Measurements from ENCODE around the gene KLHL17. TPM values are rescaled to one million over a fixed set of nuclear protein-coding genes. Genes with fewer than 3 reads are reported as not detected.
"Not testable (repeated sequence)": the region's sequence is repeated elsewhere in the genome, so short reads cannot be mapped to it uniquely, and the experiment has no call there.

The KLHL17 gene
- polyA plus RNA-seq, 5 donors = 7.0 to 16.2 (median 12.0) TPM

DNA sequence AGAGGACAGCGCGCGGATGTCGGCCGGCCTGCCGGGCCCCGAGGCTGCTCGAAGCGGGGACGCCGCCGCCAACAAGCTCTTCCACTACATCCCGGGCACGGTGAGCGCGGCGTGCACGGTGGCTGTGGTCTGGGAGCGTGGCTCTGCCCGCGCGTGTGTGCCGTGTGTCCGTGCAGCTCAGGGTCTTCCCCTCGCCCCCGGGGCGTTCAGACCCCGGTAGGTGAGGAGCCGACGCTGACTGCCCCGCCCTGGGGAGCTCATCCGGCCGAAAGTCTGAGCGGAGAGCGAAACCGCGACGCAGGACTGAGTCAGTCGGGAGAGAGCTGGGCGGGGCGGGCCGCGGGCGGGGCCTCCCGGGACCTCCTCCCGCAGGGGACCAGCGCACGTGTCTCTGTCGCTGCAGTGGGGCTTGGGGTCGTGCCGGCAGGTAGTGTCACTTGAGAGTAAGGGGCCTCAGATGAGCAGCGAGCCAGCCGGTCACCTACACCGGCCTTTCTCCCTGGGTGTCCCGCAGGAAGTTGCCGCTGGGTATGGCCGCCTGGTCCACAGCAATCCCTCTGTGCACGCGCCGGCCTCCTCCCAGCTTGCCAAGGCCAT lies 6.4 kb downstream of the KLHL17 start:
- peak; percentile 32 to 34 for DNase-seq

DNA sequence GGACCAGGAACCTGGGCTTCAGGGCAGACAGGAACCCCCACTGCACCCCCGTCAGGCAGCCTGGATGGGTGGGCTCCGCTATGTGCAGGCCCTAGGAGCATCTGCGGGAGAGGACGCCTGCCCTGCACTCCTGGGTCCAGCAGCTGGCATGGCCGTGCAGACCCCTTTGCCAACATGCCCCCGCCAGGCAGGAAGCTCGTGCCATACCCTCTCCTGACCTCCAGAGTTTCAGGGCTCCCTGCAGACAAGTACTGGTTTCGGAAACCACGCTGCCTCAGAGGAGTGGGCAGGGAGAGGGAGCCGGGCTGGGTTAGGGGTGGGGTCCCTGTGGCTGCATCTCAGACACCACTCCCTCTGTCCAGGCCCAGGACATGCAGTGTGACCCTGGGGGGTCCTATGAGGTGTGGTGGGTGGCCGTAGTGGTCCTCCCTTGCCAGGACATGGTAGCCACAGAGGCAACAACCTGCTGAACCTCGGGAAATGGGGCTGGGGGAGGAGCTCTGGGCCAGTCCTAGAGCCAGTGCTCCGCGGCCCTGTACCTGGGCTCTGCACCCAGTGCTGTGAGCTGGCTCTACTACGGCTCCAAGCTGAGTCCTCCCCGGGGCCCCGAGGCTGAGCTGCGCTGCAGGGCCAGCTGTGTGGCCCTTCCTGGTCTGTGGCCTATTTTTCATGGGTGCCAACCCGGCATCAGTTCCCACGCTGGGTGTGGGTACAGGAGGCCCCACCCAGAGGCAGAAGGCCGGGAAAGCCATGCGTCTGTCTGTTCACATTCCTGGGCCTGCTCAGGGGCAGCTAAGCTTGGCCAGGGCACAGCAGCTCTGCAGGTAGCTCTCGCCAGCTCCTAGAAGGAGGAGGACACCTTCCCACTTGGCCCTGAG lies 7.3 kb downstream of the KLHL17 start:
- DNase-seq = no peak

DNA sequence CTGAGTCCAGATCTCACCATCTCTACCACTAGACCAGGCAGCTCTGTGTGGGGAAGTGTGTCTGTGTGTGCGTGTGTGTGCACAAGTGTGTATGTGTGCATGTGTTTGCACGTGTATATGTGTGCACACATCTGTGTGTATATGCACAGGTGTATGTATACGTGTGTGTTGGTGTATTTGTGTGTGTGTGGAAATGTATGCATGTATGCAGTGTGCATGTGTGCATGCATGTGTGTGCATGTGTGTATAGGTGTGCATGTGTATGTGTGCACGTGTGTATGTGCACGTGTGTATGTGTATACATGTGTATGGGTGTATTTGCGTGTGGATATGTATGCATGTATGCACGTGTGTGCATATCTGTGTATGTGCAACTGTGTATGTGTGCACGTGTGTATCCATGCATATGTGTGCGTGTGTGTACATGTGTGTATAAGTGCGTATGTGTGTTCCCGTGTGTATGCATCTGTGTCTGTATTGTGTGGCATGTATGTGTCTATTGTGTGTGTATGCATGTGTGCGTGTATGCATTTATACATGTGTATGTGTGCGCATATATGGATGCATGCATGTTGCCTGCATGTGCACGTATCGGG lies 9.0 kb downstream of the KLHL17 start:
- no peak for DNase-seq

DNA sequence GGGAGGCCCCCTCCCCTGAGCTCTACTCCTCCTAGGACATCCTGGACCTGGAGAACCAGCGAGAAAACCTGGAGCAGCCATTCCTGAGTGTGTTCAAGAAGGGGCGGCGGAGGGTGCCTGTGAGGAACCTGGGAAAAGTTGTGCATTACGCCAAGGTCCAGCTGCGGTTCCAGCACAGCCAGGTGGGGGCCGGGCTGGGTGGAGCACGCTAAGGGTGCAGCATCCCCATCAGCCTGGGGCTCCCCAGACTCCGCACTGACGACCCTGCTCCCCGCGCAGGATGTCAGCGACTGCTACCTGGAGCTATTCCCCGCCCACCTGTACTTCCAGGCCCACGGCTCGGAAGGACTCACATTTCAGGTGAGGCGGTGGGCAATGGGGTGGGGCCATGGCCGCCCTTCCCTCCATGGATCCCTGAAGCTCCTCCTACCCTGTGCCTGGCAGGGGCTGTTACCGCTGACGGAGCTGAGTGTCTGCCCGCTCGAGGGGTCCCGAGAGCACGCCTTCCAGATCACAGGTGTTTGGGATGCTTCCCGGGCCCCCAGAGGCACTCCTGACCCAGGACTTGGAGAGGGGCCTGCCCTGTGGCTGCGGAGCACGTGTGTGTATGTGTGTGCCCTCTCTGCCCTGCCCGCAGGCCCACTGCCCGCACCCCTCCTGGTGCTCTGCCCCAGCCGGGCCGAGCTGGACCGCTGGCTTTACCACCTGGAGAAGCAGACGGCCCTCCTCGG lies 10.0 kb downstream of the KLHL17 start:
- no peak for DNase-seq

DNA sequence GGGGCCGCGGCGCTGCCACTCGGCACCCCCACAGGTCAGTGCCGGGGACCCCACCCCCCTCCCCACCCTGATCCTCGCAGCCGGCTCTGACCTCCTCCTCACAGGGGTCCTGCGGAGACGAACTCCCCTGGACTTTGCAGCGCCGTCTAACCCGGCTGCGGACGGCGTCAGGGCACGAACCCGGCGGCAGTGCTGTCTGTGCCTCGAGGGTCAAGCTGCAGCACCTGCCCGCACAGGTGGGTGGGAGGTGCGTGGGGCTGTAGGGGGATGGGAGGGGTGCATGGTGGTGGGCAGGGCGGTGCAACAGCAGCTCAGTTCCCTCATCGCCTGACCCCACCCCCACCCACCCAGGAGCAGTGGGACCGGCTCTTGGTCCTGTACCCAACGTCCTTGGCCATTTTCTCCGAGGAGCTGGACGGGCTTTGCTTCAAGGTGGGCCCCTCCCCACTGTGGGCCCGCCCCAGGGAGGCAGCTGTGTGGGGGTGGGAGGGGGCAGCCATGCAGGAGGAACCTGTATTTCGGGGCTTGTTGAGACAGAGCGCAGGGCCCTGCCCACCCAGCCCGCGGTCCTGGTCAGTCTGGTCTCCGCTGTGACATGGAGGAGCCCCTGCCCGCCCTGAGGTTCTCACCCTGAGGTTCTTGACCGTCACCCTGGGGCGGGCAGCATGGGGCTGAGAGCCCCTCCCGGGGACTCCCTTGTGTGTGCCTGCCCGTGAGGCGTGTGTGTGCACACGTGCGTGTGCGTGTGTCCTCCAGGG lies 10.8 kb downstream of the KLHL17 start:
- no peak for DNase-seq

DNA sequence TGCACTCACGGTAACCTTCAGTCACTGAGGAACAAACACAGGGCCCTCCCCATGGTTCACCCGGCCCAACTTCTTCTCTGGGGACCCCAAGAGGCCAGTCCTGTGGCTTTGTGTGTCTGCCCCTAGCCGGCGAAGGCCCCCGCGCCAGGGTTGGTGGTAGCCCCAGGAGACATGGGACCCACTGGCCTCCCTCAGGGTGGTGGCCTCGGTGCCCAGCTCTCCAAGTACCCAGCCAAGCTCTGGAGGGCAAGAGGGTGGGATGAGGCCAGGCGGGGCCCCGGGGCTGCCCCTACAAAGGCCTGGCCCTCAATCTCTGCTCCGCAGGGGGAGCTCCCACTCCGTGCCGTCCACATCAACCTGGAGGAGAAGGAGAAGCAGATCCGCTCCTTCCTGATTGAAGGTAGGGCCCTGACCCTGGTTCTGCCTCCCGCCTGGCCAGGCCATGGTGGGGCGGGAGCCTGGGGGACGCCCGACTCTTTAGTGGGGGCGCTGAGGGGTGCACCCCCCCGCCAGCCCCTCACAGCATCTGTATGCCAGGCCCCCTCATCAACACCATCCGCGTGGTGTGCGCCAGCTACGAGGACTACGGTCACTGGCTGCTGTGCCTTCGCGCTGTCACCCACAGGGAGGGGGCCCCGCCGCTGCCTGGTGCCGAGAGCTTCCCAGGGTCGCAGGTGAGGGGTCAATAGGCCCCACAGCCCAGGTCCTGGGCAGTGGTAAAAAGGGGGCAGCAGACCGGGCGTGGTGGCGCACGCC lies 11.5 kb downstream of the KLHL17 start:
- DNase-seq = no peak

DNA sequence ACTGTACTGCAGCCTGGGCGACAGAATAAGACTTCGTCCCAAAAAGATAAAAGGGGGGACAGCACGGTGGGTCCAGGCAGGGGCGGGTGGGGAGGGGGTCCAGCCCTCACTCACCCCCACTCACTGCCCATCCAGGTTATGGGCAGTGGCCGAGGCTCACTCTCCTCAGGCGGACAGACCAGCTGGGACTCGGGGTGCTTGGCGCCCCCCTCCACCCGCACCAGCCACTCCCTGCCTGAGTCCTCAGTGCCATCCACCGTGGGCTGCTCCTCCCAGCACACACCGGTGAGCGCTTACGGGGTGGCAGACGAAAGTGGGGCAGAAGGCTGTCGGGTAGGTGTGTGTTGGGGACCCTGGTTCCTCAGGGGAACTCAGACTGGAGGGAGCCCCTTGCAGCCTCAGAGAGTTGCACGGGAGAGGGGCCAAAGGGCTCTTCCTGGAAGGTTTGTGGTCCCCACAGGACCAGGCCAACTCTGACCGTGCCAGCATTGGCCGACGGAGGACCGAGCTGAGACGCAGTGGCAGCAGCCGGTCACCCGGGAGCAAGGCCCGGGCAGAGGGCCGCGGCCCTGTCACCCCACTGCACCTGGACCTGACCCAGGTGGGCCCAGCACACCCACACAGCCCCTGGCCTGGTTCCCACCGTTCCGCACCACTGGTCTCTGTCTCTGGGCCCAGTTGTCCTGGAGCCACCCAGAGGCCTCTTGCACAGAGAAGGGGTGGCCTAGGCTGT lies 12.5 kb downstream of the KLHL17 start:
- DNase-seq = no peak

DNA sequence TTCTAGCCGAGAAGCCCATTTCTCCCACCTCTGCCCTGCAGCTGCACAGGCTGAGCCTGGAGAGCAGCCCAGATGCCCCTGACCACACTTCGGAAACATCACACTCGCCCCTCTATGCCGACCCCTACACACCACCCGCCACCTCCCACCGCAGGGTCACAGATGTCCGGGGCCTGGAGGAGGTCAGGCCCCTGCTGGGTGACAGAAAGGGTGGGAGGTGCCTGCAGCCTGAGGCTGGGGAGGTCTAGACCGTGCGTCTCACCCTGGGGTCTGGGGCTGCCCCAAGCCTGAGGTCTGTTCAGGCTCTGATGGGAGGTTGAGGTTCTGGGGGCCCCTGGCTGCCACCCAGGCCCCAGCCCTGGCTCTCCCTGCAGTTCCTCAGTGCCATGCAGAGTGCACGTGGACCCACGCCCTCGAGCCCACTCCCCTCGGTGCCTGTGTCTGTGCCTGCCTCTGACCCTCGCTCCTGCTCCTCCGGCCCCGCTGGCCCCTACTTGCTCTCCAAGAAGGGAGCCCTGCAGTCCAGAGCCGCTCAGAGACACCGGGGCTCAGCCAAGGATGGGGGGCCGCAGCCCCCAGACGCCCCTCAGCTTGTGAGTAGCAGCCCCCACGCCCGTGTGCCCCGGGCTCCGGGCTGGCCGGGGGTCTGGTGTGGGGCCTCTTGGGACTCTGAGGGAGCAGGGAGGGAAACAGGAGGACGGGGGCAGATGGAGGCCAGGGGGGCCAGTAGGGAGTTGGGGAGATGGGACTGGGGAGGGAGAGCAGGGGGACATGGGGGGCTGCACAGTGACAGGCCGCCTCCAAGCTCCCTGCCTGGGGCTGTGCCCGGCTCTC lies 13.3 kb downstream of the KLHL17 start:
- DNase-seq = no peak

DNA sequence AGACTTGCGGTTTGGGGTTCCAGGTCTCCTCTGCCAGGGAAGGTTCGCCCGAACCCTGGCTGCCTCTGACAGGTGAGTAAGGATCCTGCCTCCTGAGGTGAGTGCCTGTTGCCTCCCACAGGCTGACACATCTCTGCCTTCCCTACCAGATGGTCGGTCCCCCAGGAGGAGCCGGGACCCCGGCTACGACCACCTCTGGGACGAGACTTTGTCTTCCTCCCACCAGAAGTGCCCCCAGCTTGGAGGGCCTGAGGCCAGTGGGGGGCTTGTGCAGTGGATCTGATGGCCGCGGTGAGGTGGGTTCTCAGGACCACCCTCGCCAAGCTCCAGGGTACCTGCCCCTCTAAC lies 13.9 kb downstream of the KLHL17 start:
- no peak for DNase-seq

DNA sequence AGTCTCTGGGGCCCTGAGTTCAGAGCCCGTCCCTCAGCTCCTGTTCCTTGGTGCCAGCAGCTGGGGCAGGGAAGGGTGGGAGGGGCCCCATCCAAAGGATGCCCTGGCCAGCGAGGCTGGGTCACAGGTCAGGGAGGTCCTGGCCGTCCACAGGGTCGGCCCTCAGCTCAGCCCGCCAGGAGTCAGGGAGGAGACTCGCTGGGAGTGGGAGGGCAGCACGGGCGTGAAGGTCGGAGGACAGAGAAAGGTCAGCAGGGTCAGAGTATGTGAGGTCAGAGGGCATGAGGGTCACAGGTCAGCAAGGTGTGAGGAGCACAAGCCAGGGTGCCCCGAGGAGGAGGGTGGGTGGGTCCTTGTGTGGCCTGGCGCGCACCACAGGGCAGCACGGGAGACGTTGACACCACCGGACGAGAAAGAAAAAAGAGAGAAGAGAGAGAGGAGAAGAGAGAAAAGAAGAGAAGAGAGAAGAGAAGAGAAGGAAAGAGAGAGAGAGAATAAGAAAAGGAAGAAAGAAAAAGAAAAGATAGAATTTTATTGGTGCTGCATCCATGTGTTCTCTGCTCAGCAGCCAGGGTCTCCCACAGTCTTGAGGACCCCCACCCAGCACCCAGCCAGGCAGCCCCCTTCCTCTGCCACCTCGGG lies 14.4 kb downstream of the KLHL17 start:
- no peak for DNase-seq

DNA sequence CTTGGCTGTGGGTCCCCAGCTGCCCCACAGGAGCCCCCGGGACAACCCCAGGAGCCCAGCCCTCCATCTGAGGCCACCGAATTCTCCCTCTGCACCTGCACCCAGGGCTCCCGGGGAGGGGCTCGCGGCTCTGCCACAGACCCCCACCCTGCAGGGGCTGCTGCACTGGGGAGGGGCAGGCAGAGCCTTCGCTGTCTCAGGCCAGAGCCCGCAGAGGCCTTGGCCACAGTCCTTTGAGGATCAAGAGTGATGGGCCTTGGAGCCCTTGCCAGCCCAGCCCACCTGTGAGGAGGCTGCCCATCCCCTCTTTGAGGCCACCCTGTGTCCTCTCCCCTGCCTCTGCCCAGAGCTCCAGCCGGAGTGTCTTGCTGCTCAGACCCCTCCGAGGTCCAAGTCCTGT lies 15.0 kb downstream of the KLHL17 start:
- no peak for DNase-seq

DNA sequence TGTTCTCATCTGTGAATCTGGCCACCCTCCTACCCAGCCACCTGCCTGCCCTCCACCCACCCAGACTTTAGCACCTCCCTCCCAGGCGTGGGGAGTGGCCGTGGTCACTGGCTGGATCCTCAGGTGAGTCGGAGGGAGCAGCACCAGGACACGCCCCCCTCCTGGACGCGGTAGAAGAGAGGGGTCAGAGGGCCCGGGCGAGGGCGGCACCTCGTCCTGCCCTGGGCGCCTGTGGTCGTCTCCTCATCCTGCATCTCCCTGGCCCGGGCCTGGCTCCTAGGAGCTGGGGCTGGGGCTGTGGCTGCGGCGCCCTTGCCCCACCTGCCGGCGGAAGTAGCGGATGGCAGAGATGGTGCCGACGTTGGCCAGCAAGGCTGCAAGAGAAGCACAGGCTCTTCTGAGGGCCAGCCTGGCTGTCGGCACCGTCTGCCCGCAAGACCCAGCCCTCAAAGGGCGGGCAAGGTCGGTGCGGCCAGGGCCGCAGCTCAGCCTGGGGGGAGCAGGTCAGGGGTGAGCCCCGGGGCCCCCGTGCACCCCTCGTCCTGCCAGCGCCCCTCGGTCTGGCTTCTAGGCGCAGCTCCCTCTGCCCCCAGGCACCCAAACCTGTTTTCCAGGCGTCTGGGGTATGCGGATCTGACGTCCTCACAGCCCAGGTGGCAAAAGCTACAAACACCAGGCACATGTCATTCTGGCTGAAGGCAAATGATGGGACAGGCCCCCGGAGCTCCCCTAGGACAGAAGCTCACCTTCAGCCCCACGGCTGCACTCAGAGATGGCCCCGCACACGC lies 15.7 kb downstream of the KLHL17 start:
- DNase-seq = peak; percentile 38 to 48

DNA sequence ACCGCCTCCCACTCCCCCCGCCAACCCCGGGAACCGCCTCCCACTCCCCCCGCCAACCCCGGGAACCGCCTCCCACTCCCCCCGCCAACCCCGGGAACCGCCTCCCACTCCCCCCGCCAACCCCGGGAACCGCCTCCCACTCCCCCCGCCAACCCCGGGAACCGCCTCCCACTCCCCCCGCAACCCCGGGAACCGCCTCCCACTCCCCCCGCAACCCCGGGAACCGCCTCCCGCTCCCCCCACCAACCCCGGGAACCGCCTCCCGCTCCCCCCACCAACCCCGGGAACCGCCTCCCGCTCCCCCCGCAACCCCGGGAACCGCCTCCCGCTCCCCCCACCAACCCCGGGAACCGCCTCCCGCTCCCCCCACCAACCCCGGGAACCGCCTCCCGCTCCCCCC lies 16.4 kb downstream of the KLHL17 start:
- DNase-seq = not testable (repeated sequence)

DNA sequence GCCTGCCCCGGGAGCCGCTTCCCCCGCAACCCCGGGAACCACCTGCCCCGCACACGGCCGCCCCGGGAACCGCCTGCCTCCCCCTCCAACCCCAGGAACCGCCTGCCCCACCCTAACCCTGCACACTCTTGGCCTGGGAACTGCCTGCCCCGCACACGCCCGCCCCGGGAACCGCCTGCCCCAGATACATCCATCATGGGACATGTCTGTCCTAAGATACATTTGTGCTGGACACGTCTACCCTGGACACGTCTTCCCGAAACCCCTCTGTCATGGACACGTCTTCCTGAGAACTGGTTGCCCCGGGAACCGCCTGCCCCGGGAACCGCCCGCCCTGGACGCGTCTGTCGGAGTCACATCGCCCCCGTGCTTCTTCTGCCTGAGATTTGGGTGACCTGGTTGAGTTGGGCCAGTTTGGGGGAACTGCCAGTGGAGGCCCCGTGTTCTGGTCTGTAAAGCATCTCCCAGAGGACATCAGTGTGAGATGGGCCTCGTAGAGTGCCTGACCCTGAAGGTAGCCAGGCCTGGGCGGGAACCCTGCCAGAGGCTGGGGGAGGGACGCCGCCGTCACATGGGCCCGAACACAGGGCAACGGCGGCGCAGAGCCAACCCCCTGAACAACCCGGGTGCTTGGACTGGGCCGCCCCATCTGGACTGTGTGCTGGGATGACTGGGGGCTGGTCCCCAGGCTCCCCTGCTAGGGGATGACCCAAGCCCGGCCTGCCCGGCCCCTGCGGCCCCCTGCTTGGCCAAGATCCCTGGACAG lies 17.9 kb downstream of the KLHL17 start:
- DNase-seq = no peak

DNA sequence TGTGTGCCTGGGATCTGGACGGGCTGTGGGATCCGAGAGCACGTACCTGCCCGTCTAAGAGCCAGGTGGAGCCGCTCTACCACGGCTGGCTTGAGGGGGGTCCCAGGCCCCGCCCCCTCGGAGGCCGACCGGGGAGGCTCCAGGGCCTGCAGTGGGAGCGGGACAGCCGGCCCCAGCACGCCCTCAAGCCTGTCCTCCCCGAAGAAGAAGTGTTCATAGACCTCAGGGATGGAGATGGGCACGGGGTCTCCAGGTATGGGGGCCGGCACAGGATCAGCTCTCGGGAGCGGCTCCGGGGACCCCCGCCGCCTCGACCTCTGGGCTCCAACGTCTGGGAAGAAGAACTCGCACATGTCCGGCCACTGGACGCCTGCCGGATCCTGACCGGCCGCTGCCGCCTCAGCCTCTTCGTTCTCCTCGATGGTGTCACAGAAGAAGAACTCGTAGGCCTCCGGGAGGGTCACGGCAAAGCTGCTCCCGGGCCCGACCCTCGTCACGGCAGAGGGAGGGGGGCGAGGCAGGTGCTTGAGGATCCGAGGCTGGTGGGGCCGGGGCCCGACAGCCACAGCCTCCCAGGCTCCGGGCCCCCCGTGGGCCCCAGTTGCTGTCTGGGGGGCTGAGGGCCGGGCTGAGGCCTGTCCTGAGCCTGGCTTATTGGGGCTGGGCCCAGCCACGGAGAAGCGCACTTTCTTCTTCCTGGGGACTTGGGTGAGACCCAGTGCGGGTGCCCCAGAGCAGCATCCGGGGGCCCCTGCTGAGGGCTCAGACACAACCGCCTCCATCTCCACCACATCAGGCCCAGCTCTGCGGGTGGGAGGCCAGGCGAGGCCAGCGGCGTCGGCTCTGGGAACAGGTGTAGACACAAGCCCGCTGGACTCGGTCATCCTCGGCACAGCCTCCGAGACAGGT lies 18.7 kb downstream of the KLHL17 start:
- no peak for DNase-seq

DNA sequence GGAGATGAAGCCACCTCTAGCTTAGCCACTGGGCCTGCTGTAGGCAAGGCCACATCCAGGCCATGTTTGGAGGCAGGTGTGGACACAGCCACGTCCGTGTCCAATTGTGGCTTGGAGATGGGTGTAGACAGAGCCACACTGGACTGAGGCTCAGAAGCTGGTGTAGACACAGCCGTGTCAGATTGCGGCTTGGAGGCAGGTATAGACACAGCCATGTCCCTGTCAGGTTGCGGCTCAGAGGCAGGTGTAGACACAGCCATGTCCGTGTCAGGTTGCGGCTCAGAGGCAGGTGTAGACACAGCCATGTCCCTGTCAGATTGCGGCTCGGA lies 19.3 kb downstream of the KLHL17 start:
- DNase-seq = no peak
